BE2C (cell line): ENCODE measurements around the gene OPHN1.

Source experiments
- DNase-seq: peaks from one replicate; pipeline ENCODE4 v3.0.0-alpha.2; 2020
- H3K27me3 ChIP-seq: fragments of 250-450 bp; sonication (Bioruptor Pico); 2 replicates; pipeline ENCODE4 v1.5.1; 2020; ENCODE audit warnings: mild to moderate bottlenecking
- H3K36me3 ChIP-seq: fragments of 250-450 bp; sonication (Bioruptor Pico); 2 replicates; pipeline ENCODE4 v1.5.1; 2020; ENCODE audit warnings: mild to moderate bottlenecking
- H3K4me1 ChIP-seq: fragments of 250-450 bp; sonication (Bioruptor Pico); 2 replicates; pipeline ENCODE4 v1.5.1; 2020
- H3K4me3 ChIP-seq: 2 replicates; pipeline ENCODE4 v1.5.1; 2011; ENCODE audit warnings: low read depth, low read length
- H3K9me3 ChIP-seq: fragments of 250-450 bp; sonication (Bioruptor Pico); 2 replicates; pipeline ENCODE4 v1.5.1; 2020
- TF ChIP-seq, protein P1 (sequence below): IDR thresholded peaks from 2 replicates; pipeline ENCODE4 v1.5.1; 2012; ENCODE audit warnings: mild to moderate bottlenecking, low read depth, low read length

The OPHN1 gene

DNA sequence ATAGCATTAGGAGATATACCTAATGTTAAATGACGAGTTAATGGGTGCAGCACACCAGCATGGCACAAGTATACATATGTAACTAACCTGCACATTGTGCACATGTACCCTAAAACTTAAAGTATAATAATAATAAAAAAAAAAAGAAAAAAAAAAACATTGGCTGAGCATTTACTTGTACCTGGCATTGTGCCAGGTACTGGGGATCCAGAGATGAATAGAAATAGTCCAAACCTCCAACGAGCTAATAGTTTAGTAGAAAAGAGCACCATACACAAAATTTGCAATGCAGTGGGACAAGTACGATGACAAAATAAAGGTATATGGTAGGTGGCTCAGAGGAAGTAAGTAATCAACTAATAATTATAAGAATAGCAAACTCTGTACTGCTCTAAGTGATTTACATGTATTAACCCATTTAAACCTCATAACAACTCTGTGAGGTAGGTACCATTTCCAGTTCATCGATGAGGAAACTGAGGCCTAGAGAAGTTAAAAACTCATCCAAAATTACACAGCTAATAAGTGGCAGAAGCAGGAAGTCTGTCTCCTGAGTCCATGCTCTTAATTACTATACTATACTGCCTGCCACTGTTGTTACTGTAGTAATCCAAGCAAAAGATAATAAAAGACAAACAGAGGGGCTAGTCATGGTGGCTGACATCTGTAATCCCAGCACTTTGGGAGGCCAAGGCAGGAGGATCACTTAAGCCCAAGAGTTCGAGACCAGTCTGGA lies 319.3 kb downstream of the OPHN1 start:
- TF ChIP-seq, protein P1, sequence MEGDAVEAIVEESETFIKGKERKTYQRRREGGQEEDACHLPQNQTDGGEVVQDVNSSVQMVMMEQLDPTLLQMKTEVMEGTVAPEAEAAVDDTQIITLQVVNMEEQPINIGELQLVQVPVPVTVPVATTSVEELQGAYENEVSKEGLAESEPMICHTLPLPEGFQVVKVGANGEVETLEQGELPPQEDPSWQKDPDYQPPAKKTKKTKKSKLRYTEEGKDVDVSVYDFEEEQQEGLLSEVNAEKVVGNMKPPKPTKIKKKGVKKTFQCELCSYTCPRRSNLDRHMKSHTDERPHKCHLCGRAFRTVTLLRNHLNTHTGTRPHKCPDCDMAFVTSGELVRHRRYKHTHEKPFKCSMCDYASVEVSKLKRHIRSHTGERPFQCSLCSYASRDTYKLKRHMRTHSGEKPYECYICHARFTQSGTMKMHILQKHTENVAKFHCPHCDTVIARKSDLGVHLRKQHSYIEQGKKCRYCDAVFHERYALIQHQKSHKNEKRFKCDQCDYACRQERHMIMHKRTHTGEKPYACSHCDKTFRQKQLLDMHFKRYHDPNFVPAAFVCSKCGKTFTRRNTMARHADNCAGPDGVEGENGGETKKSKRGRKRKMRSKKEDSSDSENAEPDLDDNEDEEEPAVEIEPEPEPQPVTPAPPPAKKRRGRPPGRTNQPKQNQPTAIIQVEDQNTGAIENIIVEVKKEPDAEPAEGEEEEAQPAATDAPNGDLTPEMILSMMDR = no peak
- no peak overlapping the region for H3K4me3 ChIP-seq
- no peaks in the 10 kb centered on the region for H3K36me3 ChIP-seq
- no peak for DNase-seq
- H3K4me1 ChIP-seq = no peaks in the 10 kb centered on the region
- H3K27me3 ChIP-seq = no peaks in the 10 kb centered on the region
- H3K9me3 ChIP-seq = no peaks in the 10 kb centered on the region

DNA sequence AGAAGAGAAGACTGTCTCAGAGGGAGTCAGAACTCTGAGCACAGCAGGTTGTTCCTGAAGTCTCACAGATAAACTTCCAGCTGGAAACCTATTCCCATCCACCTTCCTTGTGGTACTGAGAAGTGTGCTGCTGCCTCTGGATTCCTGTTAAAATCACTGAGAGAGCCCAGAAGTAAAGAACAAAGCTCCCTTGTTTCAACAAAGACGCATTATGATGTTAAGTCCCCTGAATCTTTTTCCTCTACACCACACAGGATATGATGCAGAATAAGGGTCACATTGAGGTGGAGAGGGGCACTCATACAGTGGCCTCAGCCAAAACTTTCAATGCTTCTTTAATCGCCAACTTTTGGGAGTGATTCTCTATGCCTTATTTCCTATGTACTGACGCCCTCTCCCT lies 321.0 kb downstream of the OPHN1 start:
- Histone ChIP-seq H3K27me3 (no peaks in the 10 kb centered on the region), H3K4me3 (no peak overlapping the region), H3K9me3 (no peaks in the 10 kb centered on the region), H3K36me3 (no peaks in the 10 kb centered on the region), H3K4me1 (no peaks in the 10 kb centered on the region)
- TF ChIP-seq, protein P1 = no peak
- DNase-seq = no peak

DNA sequence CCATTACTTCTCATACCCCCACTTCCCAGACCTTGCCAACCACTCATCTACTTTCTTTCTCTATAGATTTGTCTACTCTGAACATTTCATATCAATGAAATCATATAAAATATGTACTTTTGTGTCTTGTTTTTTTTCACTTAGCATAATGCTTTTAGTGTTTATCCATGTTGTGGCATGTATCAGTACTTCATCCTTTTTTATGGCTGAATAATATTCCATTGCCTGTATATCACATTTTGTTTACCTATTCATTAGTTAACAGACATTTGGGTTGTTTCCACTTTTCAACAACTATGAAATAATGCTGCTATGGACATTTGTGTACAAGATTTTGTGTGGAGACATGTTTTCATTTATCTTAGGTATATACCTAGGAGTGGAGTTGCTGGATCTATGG lies 324.1 kb downstream of the OPHN1 start:
- Histone ChIP-seq H3K4me3 (no peak overlapping the region), H3K4me1 (no peaks in the 10 kb centered on the region), H3K9me3 (no peaks in the 10 kb centered on the region), H3K27me3 (no peaks in the 10 kb centered on the region), H3K36me3 (no peaks in the 10 kb centered on the region)
- TF ChIP-seq, protein P1 = no peak
- no peak for DNase-seq

DNA sequence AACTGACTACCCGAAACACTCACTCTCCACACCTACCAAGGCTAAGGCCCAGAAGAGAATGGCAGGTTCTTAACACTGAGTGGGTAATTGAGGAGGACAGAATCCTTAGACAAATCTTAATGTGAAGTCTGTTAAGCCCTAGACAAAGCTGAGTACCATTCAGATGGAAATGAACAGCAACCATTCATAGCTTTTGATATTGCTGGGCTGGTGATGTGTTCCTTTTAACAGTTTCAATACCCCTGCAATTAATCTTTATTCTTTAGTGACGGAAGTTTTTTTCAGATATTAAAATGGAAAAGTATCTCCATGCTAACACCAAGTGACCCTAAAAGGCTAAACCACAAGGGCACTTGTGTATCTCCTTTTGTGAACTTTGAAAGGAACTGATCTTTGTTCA lies 334.9 kb downstream of the OPHN1 start:
- Histone ChIP-seq H3K4me1 (no peaks in the 10 kb centered on the region), H3K9me3 (no peaks in the 10 kb centered on the region), H3K4me3 (no peak overlapping the region), H3K36me3 (no peaks in the 10 kb centered on the region), H3K27me3 (no peaks in the 10 kb centered on the region)
- TF ChIP-seq, protein P1 = no peak
- DNase-seq = no peak

DNA sequence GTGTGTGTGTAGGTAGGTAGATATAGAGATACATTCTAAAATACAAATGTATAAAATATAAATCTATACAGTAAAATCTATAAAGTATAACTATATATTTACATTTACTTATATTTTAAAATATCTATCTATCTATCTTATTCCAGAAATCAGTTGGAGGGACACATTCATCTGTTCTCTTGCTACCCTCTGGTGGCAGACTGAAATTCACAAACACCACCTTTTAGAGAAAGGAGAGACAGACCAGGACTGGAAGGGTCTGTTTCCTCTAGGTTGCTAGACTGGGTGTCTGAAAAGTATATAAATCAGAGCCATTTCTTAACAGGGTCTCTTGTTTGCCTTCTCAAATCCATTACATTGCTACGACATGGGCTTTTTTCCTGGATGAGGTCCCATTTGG lies 343.0 kb downstream of the OPHN1 start:
- H3K36me3 ChIP-seq = no peaks in the 10 kb centered on the region
- H3K27me3 ChIP-seq = no peaks in the 10 kb centered on the region
- H3K9me3 ChIP-seq = no peaks in the 10 kb centered on the region
- no peak for DNase-seq
- no peaks in the 10 kb centered on the region for H3K4me1 ChIP-seq
- TF ChIP-seq, protein P1 = no peak
- H3K4me3 ChIP-seq = no peak overlapping the region

DNA sequence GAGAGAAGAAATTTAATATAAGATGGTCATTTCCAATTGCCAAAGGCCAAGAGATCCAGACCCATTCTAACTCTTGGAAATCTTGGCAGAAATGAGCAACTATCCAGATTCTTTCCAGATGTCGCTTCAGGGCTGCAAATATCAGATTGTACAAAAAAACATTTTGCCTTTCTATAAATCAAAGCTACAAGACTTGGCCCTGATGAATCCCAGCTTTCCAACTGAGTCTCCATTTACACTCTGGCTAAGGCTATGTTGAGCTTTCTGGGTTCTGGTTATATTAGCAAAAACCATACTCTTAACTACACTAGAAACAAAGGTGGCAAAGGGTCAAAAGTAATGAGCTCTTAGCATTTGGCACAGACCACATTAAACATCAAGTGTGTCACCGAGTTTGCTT lies 345.8 kb downstream of the OPHN1 start:
- Histone ChIP-seq H3K27me3 (no peaks in the 10 kb centered on the region), H3K36me3 (no peaks in the 10 kb centered on the region), H3K9me3 (no peaks in the 10 kb centered on the region), H3K4me3 (no peak overlapping the region), H3K4me1 (no peaks in the 10 kb centered on the region)
- no peak for DNase-seq
- TF ChIP-seq, protein P1 = no peak
